AG09319 (cell line): ENCODE measurements around the gene KIF22.

Experiments used
- DNase-seq: peaks from one replicate; pipeline ENCODE4 v3.0.0-alpha.2; 2010; ENCODE audit warnings: low read depth; ENCODE audit errors: extremely low read depth
- TF ChIP-seq, protein P1 (sequence below): IDR thresholded peaks from 2 replicates; pipeline ENCODE4 v1.5.1; 2011; ENCODE audit warnings: low read depth, mild to moderate bottlenecking, inconsistent platforms, low read length, moderate library complexity

The KIF22 gene

DNA sequence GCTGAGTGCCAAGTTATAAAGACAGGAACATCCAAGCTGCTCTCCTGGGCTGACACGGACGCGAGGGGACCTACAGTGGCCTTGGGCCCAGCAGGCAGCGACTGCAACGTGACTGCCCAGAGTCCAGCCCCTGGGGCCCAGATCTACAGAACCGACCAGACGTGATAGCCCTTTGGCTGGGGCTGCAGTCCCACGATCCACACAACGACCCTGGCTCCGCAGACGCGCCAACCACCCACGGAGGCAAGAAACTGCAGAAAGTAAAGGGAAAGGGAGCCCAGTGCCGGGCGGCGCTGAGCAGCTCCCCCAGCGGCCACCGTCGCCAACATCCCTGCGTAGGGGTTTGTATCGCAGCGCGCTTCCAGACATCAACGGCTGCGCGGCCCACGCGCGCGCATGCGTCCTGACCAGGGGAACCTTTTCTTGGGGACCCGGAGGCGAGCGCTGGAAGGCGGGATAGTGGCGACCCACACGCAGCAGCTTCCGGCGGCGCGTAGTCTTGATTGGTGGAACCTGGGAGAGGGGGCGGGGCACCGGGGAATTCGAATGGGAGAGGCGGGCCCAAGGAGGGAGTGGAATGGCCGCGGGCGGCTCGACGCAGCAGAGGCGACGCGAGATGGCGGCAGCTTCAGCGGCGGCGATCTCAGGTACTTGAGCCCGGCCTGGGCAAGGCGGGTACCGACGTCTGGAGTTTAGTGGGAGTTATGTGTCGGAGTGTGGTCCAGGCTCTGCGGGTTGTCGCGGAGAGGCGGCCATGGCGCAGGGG lies at the start of gene KIF22:
Gene KIF22 (plus strand): TSS at position 569 of the 766 bp plus-strand sequence. CDS start 9 bp downstream, at position 578.
- DNase-seq = peak; percentile 98
- TF ChIP-seq, protein P1, sequence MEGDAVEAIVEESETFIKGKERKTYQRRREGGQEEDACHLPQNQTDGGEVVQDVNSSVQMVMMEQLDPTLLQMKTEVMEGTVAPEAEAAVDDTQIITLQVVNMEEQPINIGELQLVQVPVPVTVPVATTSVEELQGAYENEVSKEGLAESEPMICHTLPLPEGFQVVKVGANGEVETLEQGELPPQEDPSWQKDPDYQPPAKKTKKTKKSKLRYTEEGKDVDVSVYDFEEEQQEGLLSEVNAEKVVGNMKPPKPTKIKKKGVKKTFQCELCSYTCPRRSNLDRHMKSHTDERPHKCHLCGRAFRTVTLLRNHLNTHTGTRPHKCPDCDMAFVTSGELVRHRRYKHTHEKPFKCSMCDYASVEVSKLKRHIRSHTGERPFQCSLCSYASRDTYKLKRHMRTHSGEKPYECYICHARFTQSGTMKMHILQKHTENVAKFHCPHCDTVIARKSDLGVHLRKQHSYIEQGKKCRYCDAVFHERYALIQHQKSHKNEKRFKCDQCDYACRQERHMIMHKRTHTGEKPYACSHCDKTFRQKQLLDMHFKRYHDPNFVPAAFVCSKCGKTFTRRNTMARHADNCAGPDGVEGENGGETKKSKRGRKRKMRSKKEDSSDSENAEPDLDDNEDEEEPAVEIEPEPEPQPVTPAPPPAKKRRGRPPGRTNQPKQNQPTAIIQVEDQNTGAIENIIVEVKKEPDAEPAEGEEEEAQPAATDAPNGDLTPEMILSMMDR = peak; percentile 73

DNA sequence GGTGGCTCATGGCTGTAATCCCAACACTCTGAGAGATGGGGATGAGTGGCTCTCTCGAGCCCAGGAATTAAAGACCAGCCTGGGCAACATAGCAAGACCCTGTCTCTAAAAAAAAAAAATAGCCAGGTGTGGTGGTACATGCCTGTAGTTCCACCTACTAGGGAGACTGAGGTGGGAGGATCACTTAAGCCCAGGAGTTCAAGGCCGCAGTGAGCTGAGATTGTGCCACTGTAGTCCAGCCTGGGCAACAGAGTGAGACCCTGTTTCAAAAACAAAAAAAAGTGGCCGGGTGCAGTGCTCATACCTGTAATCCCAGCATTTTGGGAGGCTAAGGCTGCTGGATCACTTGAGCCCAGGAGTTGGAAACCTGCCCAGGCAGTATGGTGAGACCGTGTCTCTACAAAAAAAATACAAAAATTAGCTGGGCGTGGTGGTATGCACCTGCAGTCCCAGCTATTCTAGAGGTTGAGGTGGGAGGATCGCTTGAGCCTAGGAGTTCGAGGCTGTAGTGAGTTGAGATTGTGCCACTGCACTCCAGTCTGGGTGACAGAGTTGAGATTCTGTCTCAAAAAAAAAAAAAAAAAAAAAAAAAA lies 47.8 kb upstream of the KIF22 start:
- TF ChIP-seq, protein P1 = no peak
- no peak for DNase-seq

DNA sequence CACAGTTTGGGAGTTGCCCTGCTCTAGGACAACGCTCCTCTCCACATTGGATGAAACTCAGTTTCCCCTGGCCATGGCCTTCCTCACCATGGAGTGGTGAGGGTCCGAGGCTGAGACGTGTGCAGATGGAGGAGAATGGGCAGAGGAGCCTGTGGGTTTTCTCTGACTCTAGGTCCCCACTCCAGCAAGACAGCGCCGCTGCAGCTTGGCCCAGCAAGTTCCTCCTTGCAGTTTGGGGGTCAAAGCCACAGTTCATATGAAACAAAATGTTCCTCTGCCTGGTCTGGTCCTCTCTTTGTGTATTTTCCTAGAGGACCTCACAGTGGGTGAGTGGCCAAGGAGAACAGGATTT lies 47.1 kb upstream of the KIF22 start:
- DNase-seq = no peak
- TF ChIP-seq, protein P1 = no peak

DNA sequence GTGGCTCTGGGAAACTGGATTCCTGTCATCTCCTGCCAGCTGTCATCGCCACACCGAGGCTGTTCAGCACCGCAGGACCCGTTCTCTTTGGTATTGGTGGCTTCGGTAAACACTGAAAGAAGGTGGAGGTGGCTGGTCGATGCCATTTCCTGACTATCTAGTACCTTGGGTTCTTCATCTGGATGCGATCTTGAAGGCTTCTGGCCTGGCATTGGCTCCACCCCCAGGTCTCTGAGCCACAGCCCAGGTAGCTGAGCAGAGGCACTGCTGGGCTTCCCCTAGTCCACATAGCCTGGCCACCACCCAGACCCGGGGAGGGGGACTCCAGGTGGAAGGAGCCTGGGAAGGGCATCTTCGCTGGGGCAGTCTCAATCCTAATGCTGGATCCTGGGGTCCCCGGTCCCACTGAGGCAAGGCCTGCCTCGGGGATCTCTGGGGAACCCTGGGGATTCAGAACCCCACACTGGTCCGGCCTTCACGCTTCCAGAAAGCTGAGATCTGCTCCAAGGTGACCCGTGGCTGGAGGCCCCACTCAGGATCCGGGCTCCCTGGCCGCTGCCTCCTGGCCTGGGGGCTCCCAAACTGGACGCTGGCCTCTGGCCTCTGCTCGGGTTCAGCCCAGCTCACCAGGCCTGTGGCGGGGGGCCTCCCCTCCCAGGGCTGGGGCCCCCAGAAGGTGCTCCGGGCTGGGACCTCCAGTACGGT lies 46.6 kb upstream of the KIF22 start:
- TF ChIP-seq, protein P1 = no peak
- no peak for DNase-seq

DNA sequence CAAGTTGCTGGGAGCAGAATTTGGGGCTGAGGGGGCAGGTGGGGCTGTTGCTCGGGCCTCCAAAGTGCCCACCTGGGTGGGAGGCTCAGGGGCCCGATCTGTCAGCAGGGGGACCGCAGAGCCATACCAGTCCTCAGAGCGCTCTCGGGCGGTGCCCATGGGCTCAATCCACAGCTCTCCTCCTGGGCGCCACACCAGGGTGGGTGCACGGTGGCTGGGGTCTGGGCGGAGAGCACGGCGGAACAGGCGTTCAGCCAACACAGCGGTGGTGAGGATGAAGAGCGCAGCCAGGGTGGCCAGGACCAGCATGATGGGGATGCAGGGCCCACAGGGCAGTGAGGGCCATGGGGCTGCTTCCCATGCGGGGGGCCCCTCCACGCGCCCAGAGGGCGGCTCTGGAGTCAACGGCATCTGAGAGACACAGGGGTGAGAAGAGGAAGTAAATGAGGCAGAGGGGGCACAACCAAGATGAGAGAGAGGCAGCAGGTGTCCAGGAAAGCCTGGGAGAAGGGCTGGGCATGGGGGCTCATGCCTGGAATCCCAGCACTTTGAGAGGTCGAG lies 45.9 kb upstream of the KIF22 start:
- TF ChIP-seq, protein P1 = no peak
- no peak for DNase-seq

DNA sequence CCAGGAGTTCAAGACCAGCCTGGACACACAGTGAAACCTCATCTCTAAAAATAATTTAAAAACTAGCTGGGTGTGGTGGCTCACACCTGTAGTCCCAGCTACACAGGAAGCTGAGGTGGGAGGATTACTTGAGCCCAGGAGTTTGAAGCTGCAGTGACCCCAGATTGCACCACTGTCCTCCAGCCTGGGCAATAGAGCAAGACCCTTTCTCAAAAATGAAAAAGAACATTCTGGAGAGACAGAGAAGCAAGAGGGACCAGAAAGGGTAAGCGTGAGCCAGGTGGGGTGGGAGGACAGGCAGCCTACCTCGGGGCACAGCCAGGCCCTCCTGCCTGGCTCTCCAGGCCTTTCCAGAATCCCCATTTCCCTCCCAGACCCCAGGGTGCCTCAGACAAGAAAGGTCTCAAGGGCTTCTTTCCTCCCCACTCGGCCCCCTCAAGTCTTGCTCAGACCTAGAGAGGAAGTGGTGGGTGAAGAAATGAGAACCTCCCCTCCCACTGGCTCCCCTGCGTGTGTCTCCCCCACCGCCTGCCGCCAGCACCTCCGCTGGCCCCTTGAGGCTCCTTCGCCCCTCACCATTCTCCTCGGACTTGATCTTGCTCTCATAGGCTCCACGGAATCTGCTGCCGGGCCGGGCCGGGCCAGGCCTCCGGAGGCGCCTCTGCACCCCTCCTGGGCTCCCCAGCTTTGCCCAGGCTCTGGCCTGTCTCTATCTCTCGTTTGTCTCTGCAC lies 45.3 kb upstream of the KIF22 start:
- no peak for DNase-seq
- TF ChIP-seq, protein P1 = no peak
